HG03432 (cell line): ENCODE data around the gene AP3B2.
"Not testable (repeated sequence)": the region's sequence is repeated elsewhere in the genome, so short reads cannot be mapped to it uniquely, and the experiment has no call there.

Experiments
- ATAC-seq: cut with Tn5 transposase; IDR thresholded peaks from one replicate; pipeline ENCODE4 v1.9.1; 2021; ENCODE audit warnings: mild to moderate bottlenecking, moderate library complexity; ENCODE audit not compliant: unreplicated experiment

The AP3B2 gene, protein sequence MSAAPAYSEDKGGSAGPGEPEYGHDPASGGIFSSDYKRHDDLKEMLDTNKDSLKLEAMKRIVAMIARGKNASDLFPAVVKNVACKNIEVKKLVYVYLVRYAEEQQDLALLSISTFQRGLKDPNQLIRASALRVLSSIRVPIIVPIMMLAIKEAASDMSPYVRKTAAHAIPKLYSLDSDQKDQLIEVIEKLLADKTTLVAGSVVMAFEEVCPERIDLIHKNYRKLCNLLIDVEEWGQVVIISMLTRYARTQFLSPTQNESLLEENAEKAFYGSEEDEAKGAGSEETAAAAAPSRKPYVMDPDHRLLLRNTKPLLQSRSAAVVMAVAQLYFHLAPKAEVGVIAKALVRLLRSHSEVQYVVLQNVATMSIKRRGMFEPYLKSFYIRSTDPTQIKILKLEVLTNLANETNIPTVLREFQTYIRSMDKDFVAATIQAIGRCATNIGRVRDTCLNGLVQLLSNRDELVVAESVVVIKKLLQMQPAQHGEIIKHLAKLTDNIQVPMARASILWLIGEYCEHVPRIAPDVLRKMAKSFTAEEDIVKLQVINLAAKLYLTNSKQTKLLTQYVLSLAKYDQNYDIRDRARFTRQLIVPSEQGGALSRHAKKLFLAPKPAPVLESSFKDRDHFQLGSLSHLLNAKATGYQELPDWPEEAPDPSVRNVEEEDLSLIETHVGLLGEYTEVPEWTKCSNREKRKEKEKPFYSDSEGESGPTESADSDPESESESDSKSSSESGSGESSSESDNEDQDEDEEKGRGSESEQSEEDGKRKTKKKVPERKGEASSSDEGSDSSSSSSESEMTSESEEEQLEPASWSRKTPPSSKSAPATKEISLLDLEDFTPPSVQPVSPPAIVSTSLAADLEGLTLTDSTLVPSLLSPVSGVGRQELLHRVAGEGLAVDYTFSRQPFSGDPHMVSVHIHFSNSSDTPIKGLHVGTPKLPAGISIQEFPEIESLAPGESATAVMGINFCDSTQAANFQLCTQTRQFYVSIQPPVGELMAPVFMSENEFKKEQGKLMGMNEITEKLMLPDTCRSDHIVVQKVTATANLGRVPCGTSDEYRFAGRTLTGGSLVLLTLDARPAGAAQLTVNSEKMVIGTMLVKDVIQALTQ

GRCh38 chr15:82709421-82710207 is at the start of gene AP3B2:
Gene AP3B2 (minus strand): TSS chr15:82709875. CDS start chr15:82709706, 169 bp downstream.
- peak; percentile 94 for ATAC-seq

- ATAC-seq = no peak
Measured at GRCh38 chr15:82751308-82751707, 41.6 kb upstream of the AP3B2 start.

DNA sequence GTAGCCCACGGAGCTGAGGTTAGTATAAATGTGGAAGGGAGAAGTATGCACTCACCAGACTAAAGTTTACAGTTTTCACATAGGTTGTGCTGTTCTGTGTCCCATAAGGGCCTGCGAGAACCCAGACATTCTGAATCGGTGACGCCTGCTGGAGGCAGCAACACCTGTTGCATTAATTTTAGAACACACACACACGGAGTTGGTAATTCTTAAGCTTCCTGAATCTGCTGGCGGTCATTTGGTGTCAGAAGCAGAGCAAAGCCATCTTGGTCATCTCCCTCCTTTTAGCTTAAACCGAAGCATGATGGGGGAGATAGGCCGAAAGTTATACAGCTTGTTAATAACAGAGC is 41.1 kb upstream of the AP3B2 start:
- ATAC-seq = peak; percentile 40

DNA sequence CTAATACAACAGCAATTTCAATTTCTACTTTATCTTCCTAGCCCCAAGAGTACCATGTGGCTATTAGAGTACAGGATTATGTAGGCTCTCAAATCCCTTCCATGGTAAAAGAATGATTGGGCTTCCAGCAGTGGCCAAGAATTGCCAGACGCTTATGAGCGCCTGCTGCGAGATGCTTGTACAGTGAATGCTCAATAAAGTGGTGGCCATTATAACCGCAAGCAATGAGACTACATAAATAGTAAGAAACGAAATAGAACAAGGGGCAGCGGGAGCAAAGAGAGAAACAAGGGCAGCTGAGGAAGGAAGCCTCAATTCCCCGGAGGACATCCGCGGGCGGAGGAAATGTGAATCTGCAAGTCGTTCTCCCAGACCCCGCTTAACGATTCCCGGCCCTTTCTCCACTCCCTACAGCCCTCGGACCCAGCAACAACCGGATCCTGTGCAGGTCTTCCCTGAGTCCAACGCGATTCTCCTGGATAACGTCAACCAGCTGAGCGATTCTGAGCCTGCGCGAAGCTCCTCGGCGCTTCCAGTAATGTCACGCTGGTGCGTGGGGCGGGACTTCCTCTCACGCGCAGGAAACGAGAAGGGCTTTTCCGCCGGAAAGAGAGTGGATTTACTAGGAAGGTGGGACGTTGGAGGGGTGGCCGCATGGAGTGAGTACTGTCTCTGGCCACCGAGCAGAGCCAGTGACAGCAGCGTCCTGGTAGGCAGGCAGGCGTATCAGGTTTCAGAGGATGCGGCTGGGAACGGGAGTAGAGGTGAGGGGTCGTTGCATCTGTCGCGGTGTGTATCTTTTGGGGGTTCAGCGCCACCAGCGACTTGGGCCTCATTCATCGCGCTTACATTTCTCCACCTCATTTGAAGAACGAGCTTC is 40.5 kb upstream of the AP3B2 start:
- ATAC-seq = peak; percentile 92

DNA sequence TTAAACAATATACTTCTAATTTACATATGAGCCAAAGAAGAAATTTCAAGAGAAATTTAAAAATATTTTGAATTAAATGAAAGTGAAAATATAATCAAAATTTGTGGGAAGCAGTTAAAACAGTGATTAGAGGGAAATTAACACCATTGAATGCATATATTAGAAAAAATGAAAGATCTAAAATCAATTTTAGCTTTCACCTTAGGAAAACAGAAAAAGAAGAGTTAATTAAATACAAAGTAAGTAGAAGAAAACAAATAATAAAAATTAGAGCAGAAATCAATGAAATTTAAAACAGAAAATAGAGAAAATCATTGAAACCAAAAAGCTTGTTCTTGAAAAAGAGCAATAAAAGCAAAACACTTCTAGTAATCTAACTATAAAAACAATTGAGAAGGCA is 38.6 kb upstream of the AP3B2 start:
- ATAC-seq = no peak

DNA sequence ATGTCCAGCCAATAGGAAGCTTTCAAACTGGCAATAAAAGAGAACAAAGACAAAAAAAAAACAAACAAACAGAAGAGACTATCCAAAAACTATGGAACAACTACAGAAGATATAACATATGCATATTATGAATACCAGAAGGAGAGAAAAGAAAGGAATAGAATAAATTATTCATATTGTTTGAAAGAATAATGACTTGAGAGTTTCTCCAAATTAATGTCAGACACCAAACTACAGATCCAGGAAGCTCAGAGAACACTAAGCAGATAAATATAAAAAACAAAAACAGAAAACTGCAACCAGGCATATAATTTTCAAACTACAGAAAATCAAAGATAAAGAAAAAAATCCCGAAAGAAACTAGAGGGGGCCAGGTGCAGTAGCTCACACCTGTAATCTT is 34.1 kb upstream of the AP3B2 start:
- no peak for ATAC-seq

DNA sequence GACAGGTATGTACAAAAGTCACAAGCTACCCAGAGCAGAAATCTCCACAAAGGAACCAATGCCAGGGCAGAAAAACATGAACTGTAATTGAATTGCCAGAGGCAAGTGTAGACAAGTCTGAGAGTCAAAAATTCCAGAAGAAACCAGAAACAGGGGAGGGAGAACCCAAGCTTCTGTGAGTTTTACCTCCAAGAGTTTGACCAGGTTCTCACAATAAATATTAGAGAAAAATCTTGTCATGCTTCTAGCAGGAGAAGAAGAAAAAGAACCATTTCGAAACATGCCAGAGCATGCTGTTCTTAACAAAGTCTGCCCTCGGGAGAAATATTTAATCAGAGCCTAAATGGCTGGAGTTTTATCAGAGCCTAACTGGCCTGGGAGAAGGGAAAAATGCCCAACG is 32.5 kb upstream of the AP3B2 start:
- ATAC-seq = no peak

DNA sequence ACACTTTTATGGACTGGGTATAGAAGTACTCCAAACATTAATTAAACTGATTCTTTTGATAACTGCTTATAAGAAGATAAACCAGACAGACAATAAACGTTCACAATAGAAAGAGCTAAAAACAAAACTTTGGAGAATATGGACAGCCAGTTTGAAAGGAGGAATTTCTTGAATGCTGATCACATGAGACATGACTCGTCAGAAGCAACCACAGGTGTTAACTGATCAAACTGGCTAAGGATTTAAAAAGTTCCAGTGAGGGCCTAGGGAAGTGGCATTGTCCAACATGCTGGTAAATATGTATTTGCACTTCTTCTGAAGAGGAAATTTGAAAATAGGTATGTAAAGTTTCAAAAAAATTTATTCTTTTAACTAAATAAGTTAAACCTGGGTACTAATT is 29.4 kb upstream of the AP3B2 start:
- no peak for ATAC-seq

DNA sequence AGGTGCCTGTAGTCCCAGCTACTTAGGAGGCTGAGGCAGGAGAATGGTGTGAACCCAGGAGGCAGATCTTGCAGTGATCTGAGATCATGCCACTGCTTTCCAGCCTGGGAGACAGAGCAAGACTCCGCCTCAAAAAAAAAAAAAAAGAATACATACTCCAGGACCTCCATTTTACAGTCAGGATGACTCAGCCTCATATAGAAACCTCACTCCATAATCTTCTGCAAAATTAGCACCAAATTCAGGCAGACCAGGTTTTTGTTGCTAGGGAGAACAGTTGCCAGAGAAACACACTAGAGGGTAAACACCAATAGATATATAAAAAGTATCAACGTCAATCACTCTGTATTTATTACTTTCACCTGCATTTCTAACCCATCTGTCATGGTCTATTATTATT is 28.3 kb upstream of the AP3B2 start:
- no peak for ATAC-seq

DNA sequence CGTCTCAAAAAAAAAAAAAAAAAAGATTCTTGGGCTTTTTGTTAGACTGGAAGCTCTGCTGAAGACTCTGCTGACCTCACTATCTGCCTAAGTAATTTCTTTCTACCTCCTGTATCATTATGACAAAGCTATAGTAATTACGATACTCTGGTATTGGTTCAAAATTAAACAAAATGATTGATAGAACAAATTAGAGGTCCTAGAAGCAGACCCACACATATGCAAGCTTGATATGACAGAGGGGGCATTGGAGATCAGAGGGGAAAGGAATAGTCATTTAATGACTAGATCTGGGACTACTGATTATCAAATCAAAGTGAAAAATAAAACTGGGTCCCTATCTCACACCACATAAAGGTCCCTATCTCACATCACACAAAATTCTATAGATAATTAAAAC is 21.9 kb upstream of the AP3B2 start:
- no peak for ATAC-seq

GRCh38 chr15:82730022-82730530 is 20.4 kb upstream of the AP3B2 start:
- ATAC-seq = no peak

DNA sequence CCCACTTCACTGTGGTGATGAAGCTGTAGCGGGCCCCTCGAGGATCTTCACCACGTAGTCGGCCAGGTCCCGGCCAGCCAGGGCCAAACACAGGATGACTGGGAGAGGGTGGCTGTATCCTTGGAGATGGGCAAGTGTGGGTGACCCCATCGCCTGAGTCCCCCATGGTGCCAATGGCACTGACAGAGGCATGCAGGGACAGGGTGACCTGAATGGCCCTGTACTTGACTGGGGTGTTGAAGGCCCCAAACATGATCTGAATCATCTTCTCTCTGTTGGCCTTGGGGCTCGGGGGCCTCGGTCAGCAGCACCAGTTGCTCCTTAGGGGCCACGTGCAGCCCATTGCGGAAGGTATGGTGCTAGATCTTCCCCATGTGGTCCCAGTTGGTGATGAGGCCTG is 17.1 kb upstream of the AP3B2 start:
- ATAC-seq = no peak

GRCh38 chr15:82715003-82715402 is 5.3 kb upstream of the AP3B2 start:
- ATAC-seq = no peak

DNA sequence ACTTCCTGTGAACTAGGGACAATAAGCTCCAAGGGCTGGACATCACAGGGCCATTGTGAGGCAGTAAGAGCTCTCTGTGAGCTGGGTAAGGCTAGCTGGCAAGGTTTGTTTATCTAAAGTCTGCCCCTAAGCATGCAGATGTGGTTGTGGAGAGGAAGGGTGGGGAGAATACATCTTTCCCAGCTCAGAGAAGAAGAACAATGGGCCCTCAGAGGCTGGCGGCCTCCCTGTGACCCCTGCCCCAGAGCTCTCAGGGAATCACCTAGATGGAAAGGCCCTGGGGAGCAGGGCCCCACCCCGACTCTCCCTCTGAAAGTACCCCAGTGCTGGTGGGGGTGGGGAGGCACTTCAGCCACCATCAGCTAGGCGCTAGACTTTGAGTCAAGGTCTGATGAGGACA is 4.3 kb upstream of the AP3B2 start:
- ATAC-seq = no peak

- no peak for ATAC-seq
Measured at GRCh38 chr15:82712036-82712435, 2.4 kb upstream of the AP3B2 start.

DNA sequence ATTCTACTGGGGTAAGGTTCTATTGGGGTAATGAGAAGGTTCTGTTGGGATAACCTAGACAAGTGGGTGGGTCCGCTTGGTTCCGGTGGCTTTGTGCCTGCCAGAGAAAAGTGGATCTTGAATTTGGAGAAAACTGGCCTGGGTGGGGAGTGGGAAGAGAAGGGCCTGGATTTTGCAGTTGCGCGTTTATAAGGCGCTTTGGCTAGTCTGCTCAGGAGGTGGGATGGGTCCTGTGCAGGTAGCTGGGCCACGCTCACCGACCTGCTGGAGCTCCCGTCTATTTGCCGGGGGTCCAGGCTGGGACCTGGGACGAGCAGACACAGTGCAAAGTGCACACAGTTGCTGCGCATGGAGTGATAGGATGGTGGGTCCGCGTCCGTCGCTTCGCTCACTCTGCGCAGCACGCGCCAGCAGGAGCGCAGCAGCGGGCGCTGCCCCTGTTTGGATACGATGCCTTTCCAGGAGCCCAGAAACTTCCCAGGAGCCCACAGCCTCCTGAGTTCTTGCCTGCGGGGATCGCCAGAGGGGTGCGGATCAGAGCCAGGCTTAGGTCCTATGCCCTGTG is 1.3 kb upstream of the AP3B2 start:
- no peak for ATAC-seq

GRCh38 chr15:82710208-82710555 is 507 bp upstream of the AP3B2 start:
- ATAC-seq = no peak

- ATAC-seq = no peak
Measured at GRCh38 chr15:82709081-82709420, 624 bp downstream of the AP3B2 start.

GRCh38 chr15:82705856-82706255 is 3.8 kb downstream of the AP3B2 start:
- ATAC-seq = not testable (repeated sequence)

DNA sequence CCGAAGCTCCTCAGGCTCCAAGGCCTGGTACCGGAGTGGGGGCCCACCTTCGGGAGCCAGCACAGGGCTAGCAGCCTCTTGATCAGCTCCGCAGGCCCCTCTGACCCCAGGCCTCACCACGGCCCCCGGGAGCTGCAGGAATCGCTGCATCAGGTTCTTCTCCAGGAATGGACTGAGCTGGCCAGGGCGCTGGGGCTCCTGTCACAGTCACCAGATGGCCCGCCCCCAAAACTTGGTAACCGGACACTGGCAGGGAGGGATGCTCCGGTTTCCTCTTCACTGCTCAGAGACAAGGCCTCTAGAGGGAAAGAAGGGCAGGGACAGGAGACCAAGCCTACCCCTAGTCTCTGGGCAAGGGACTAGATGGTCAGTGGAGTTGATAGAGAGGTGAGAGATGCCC is 9.9 kb downstream of the AP3B2 start:
- ATAC-seq = no peak
